KOPT-K1 (cell line): Measurements from ENCODE around the gene PLAU.

Experiments used
- H3K27ac ChIP-seq: fragments of 200-600 bp; sonication (generic); 2 replicates; pipeline ENCODE4 v1.5.1; 2016; ENCODE audit warnings: antibody characterized with exemption, mild to moderate bottlenecking, low read depth, low read length; ENCODE audit not compliant: poor library complexity, severe bottlenecking
- H3K36me3 ChIP-seq: fragments of 200-600 bp; sonication (generic); 2 replicates; pipeline ENCODE4 v1.5.1; 2017; ENCODE audit warnings: antibody characterized with exemption, mild to moderate bottlenecking, low read length, moderate library complexity; ENCODE audit not compliant: insufficient read depth
- H3K9me3 ChIP-seq: fragments of 200-600 bp; sonication (generic); 2 replicates; pipeline ENCODE4 v1.5.1; 2017; ENCODE audit warnings: antibody characterized with exemption, low read length, mild to moderate bottlenecking; ENCODE audit not compliant: insufficient read depth, poor library complexity, severe bottlenecking

Gene PLAU

GRCh38 chr10:73873142-73873837 is 37.6 kb upstream of the PLAU start:
- no peaks in the 10 kb centered on the region for H3K9me3 ChIP-seq
- H3K36me3 ChIP-seq = peaks cover 47% of the 10 kb centered on the region
- H3K27ac ChIP-seq = no peak overlapping the region

GRCh38 chr10:73873838-73874215 is 37.1 kb upstream of the PLAU start:
- Histone ChIP-seq H3K36me3 (peaks cover 42% of the 10 kb centered on the region), H3K27ac (peak overlapping the region; percentile 58), H3K9me3 (no peaks in the 10 kb centered on the region)

DNA sequence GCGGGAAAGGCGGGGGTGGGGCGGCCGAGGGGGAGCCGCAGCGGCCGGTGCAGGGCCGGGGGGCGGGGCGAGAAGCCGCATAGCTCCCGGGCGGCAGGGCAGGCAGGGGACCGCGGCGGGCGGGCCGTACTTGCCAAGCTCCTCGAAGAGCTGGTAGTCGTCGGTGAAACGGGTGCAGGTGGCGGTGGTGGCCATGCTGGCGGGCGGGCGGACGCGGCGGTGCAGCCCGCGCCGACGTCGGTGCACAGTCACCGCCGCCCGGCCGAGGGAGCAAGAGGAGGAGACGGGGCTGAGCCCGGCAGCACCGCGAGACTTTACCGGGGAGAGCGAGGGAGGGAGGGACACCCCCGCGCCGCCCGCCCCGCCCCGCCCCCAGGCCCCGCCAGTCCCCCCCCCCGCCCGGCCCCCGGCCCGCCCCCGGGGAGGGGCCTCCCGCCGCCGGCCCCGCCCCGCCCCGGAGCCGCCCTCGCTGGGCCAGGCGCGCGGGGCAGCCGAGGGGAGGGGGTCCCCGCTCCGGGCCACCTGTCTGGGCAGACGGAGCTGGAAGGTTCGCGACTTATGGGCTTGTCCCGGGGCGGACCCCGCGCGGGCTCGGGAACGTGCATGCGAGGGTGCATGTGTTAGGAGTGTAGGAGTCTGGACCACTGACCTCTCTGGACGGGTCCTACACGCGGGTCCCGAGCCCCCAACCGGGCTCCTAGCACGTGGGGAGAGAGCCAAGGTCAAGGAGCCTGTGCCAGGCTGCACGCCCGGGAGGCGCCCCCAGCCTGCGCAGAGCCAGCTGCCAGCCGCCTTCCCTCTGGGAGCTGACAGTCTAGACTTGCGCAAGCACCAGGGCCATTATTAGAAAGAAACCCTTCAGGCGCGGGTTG is 36.4 kb upstream of the PLAU start, which contains the start of gene CAMK2G:
Gene CAMK2G (minus strand): TSS at position 289 of the 872 bp plus-strand sequence. CDS start 94 bp downstream, at position 195.
- H3K27ac ChIP-seq = peak within 1 kb of the TSS; percentile 68

GRCh38 chr10:73875139-73875475 is 35.8 kb upstream of the PLAU start:
- Histone ChIP-seq H3K27ac (peak overlapping the region; percentile 68), H3K36me3 (peaks cover 29% of the 10 kb centered on the region), H3K9me3 (no peaks in the 10 kb centered on the region)

More for the DNA sequence above, 36.4 kb upstream of the PLAU start, which contains the start of gene CAMK2G:
- peaks cover 35% of the 10 kb centered on the region for H3K36me3 ChIP-seq
- no peaks in the 10 kb centered on the region for H3K9me3 ChIP-seq

- Histone ChIP-seq H3K27ac (no peak overlapping the region), H3K36me3 (peaks cover 19% of the 10 kb centered on the region), H3K9me3 (no peaks in the 10 kb centered on the region)
Measured at GRCh38 chr10:73876157-73876556, 34.8 kb upstream of the PLAU start.

DNA sequence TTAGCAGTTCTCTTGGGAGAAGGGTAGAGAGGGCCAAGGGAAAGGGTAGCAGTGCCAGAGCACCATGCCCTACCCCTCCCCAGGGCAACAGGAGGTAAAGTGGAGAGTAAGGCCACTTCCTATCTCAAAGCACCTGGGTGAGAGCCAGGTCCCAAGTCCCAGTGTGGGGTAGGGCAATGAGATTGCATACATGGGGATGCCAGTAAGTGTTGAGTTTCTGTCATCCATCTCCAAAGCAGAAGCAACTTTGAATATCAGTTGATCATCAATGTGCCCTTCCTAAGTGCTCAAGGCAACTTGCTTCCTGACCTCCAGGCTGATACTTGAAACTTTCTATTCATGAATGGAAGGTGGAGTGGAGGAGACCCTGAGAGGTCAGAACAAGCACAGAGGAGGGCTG is 34.4 kb upstream of the PLAU start:
- Histone ChIP-seq H3K9me3 (no peaks in the 10 kb centered on the region), H3K36me3 (peaks cover 14% of the 10 kb centered on the region), H3K27ac (no peak overlapping the region)

- Histone ChIP-seq H3K36me3 (peaks cover 10% of the 10 kb centered on the region), H3K27ac (no peak overlapping the region), H3K9me3 (no peaks in the 10 kb centered on the region)
Measured at GRCh38 chr10:73876971-73877370, 34.0 kb upstream of the PLAU start.

DNA sequence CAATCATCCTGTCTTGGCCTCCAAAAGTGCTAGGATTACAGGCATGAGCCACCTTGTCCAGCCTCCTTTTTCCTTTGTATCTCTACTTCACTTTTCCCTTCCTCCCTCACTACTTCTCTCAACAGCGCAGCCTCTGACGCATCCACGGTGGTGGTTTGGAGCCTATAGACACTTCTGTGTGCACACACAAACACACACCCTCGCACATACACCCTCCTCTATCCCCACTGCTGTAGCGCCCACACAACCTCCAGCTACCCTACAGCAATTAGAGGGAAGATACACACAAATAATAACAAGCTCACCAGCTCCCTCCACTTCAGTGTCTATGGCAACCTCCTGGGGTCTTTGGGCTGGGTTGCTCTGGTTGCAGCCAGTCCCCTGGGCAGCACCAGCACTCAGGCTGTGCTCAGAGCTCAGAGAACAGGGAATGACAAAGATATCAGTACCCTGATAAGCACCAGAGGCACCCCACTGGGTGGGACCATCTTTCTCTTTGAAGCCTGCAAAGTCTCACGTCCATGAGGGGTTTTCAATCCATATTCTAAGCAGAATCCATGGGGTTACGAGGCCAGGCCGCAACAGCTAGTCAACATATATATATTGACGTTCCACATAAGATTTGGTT is 33.3 kb upstream of the PLAU start:
- H3K36me3 ChIP-seq = peaks cover 4% of the 10 kb centered on the region; the same call in 1 of the 2 replicates
- H3K27ac ChIP-seq = no peak overlapping the region
- no peaks in the 10 kb centered on the region for H3K9me3 ChIP-seq

- H3K36me3 ChIP-seq = no peaks in the 10 kb centered on the region
- no peaks in the 10 kb centered on the region for H3K9me3 ChIP-seq
- no peak overlapping the region for H3K27ac ChIP-seq
Measured at GRCh38 chr10:73878365-73878764, 32.6 kb upstream of the PLAU start.

DNA sequence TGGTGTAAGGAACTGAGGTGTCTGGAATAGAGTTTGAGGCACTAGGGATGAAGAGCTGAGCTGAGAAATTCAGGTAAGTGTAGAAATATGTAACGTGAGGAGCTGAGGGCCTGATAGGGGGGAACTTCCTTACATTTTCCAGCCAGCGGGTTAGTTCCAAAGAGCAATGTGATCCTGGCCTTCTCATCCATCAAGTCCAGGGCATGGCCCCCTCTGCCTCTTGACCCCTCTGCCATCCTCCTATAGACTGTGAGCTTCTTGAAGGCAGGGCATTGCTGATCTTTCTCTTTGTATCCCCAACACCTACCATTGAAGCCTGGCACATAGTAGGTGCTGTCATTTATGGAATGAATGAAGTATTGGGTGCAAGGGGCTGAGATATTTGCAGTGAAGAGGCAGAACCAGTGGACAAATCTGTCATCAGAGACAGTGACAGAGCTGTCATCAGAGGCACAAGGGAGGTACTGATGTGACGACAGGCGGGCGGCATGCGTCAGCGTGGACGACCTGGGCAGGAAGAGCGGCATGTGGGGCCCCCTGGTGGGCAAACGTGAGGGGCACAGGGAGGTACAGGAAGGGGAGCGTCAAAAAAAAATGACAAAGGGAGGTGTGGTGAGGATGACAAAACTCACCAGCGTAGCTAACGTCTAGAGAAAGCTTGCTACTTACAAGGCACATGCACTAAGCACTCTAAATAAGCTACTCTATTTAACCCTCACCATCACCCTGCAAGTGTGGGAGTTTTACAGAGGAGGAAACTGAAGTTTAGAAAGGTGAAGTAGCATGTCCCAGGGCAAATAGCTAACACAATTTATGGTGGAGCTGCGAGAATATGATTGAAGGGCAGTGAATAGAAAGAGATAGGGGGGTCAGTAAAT is 31.4 kb upstream of the PLAU start:
- Histone ChIP-seq H3K27ac (no peak overlapping the region), H3K36me3 (no peaks in the 10 kb centered on the region), H3K9me3 (no peaks in the 10 kb centered on the region)

- Histone ChIP-seq H3K27ac (no peak overlapping the region), H3K36me3 (no peaks in the 10 kb centered on the region), H3K9me3 (no peaks in the 10 kb centered on the region)
Measured at GRCh38 chr10:73881221-73881919, 29.6 kb upstream of the PLAU start.

- Histone ChIP-seq H3K36me3 (no peaks in the 10 kb centered on the region), H3K27ac (no peak overlapping the region), H3K9me3 (no peaks in the 10 kb centered on the region)
Measured at GRCh38 chr10:73884017-73884416, 26.9 kb upstream of the PLAU start.

- H3K27ac ChIP-seq = no peak overlapping the region
- no peaks in the 10 kb centered on the region for H3K36me3 ChIP-seq
- no peaks in the 10 kb centered on the region for H3K9me3 ChIP-seq
Measured at GRCh38 chr10:73886085-73886529, 24.8 kb upstream of the PLAU start.

GRCh38 chr10:73886661-73887293 is 24.2 kb upstream of the PLAU start:
- Histone ChIP-seq H3K9me3 (no peaks in the 10 kb centered on the region), H3K36me3 (no peaks in the 10 kb centered on the region), H3K27ac (no peak overlapping the region)
